Esophagus (tissue), 2 donors: Measurements from ENCODE around the gene BTBD19. TPM values are rescaled to one million over a fixed set of nuclear protein-coding genes. Genes with fewer than 3 reads are reported as not detected.
"Not testable (repeated sequence)": the region's sequence is repeated elsewhere in the genome, so short reads cannot be mapped to it uniquely, and the experiment has no call there.

Experiments used
- H3K27ac ChIP-seq, 2 donors: one replicate each; pipeline ENCODE4 v1.5.1; 2013; ENCODE audit warnings: low read depth in 2 of 2, mild to moderate bottlenecking in 2 of 2, inconsistent platforms in 1 of 2, low read length in 1 of 2, moderate library complexity in 1 of 2
- H3K27me3 ChIP-seq, 2 donors: one replicate each; pipeline ENCODE4 v1.6.1; 2013; ENCODE audit warnings: low read length in 2 of 2, control low read depth in 1 of 2, mild to moderate bottlenecking in 1 of 2; ENCODE audit not compliant: insufficient read depth in 2 of 2, control insufficient read depth in 1 of 2
- H3K36me3 ChIP-seq, 2 donors: one replicate each; pipeline ENCODE4 v1.6.1; 2013; ENCODE audit warnings: low read length in 1 of 2; ENCODE audit not compliant: control insufficient read depth in 2 of 2, insufficient read depth in 2 of 2
- H3K4me1 ChIP-seq, 2 donors: one replicate each; pipeline ENCODE4 v1.6.1; 2013; ENCODE audit warnings: low read length in 1 of 2; ENCODE audit not compliant: control insufficient read depth in 2 of 2, insufficient read depth in 2 of 2
- H3K4me3 ChIP-seq, 2 donors: one replicate each; pipeline ENCODE4 v1.5.1; 2013; ENCODE audit warnings: low read length in 2 of 2, mild to moderate bottlenecking in 2 of 2, low read depth in 1 of 2, moderate library complexity in 1 of 2
- H3K9me3 ChIP-seq, 2 donors: one replicate each; pipeline ENCODE4 v1.6.1; 2013; ENCODE audit warnings: mild to moderate bottlenecking in 2 of 2, low read depth in 1 of 2, low read length in 1 of 2, moderate library complexity in 1 of 2; ENCODE audit not compliant: control insufficient read depth in 2 of 2, insufficient read depth in 1 of 2
- WGBS, 2 donors: extraction: QIAGEN DNeasy Blood & Tissue Kit; methylation state at CpG; one replicate each; pipeline ENCODE4 v1.1.7; 2013; 5-methylcytosine and 5-hydroxymethylcytosine counted together
- polyA plus RNA-seq, 2 donors: library from polyadenylated mRNA; stranded (reverse); fragments of 200-250 nt; gene quantifications; one replicate each; pipeline ENCODE4 v1.2.3, GENCODE V29; 2013
- donor health status: healthy with polysubstance abuse.
- donor health status: Bipolar disorder and iron deficiency.

The BTBD19 gene
- polyA plus RNA-seq, 2 donors, result 1.3 to 8.0 TPM

- WGBS, 2 donors, result 83 to 84% methylated on average over 9 of the region's 9 CpGs
- no peak overlapping the region for H3K4me3 ChIP-seq
- H3K4me1 ChIP-seq, result peaks cover 0 to 7% of the 10 kb centered on the region in 2 donors
- no peaks in the 10 kb centered on the region for H3K36me3 ChIP-seq
- H3K9me3 ChIP-seq, result no peaks in the 10 kb centered on the region
- H3K27me3 ChIP-seq, result no peaks in the 10 kb centered on the region
- H3K27ac ChIP-seq, result peak overlapping the region; percentile 57 to 69
Observed at GRCh38 chr1:44786841-44787426, 21.4 kb upstream of the BTBD19 start.

GRCh38 chr1:44787506-44787905, 20.8 kb upstream of the BTBD19 start:
- Histone ChIP-seq H3K4me3 (no peak overlapping the region), H3K9me3 (no peaks in the 10 kb centered on the region), H3K27ac (no peak overlapping the region), H3K27me3 (no peaks in the 10 kb centered on the region), H3K4me1 (peaks cover 0 to 7% of the 10 kb centered on the region in 2 donors), H3K36me3 (no peaks in the 10 kb centered on the region)
- WGBS, 2 donors, result 95 to 99% methylated on average over 10 of the region's 10 CpGs

GRCh38 chr1:44788120-44788860, 20.0 kb upstream of the BTBD19 start, which contains the start of gene BEST4:
Gene BEST4 (minus strand): TSS chr1:44788170. CDS start chr1:44787705, 465 bp downstream.
- H3K4me3 ChIP-seq, result no peak within 1 kb of the TSS
- peaks cover 0 to 7% of the 10 kb centered on the region in 2 donors for H3K4me1 ChIP-seq
- WGBS, 2 donors, result 77 to 83% methylated on average over 9 of the region's 9 CpGs
- H3K27ac ChIP-seq, result no peak within 1 kb of the TSS
- no peaks in the 10 kb centered on the region for H3K36me3 ChIP-seq
- no peaks in the 10 kb centered on the region for H3K9me3 ChIP-seq
- no peaks in the 10 kb centered on the region for H3K27me3 ChIP-seq

GRCh38 chr1:44790968-44791801, 17.1 kb upstream of the BTBD19 start:
- H3K27ac ChIP-seq, result no peak overlapping the region
- WGBS, 2 donors, result 61 to 71% methylated on average over 7 of the region's 7 CpGs

GRCh38 chr1:44792736-44793502, 15.4 kb upstream of the BTBD19 start:
- WGBS, 2 donors, result 82 to 85% methylated on average over 9 of the region's 9 CpGs
- no peaks in the 10 kb centered on the region for H3K27me3 ChIP-seq
- no peaks in the 10 kb centered on the region for H3K9me3 ChIP-seq
- no peaks in the 10 kb centered on the region for H3K36me3 ChIP-seq
- H3K4me1 ChIP-seq, result no peaks in the 10 kb centered on the region
- peak overlapping the region in 1 of 2 donors; percentile 17 for H3K27ac ChIP-seq
- H3K4me3 ChIP-seq, result no peak overlapping the region

More at GRCh38 chr1:44790968-44791801, 17.1 kb upstream of the BTBD19 start:
- Histone ChIP-seq H3K4me1 (peaks cover 0 to 4% of the 10 kb centered on the region in 2 donors), H3K27me3 (no peaks in the 10 kb centered on the region), H3K4me3 (no peak overlapping the region), H3K9me3 (no peaks in the 10 kb centered on the region), H3K36me3 (no peaks in the 10 kb centered on the region)

- H3K36me3 ChIP-seq, result peaks cover 0 to 11% of the 10 kb centered on the region in 2 donors
- not testable (repeated sequence) for H3K4me3 ChIP-seq, H3K27me3 ChIP-seq, H3K4me1 ChIP-seq, H3K9me3 ChIP-seq, H3K27ac ChIP-seq
- WGBS, 2 donors, result 65 to 78% methylated on average over 8 of the region's 8 CpGs
Observed at GRCh38 chr1:44797886-44798285, 10.4 kb upstream of the BTBD19 start.

GRCh38 chr1:44798481-44799365, 9.6 kb upstream of the BTBD19 start:
- peaks cover 0 to 6% of the 10 kb centered on the region in 2 donors for H3K4me1 ChIP-seq
- H3K9me3 ChIP-seq, result no peaks in the 10 kb centered on the region

GRCh38 chr1:44799770-44800584, 8.3 kb upstream of the BTBD19 start, which contains the start of gene PLK3:
Gene PLK3 (plus strand): TSS chr1:44800377. CDS start chr1:44800464, 87 bp downstream.
- 0% methylated on average over 68 to 79 of the region's 79 CpGs for WGBS, 2 donors
- peak within 1 kb of the TSS; percentile 77 to 91 for H3K4me3 ChIP-seq
- no peaks in the 10 kb centered on the region for H3K9me3 ChIP-seq
- no peaks in the 10 kb centered on the region for H3K27me3 ChIP-seq
- H3K27ac ChIP-seq, result peak within 1 kb of the TSS; percentile 89 to 92
- peaks cover 12 to 28% of the 10 kb centered on the region in 2 donors for H3K36me3 ChIP-seq
- peaks cover 0 to 10% of the 10 kb centered on the region in 2 donors for H3K4me1 ChIP-seq

More at GRCh38 chr1:44798481-44799365, 9.6 kb upstream of the BTBD19 start:
- Histone ChIP-seq H3K4me3 (no peak overlapping the region), H3K27me3 (no peaks in the 10 kb centered on the region), H3K36me3 (peaks cover 6 to 19% of the 10 kb centered on the region in 2 donors), H3K27ac (peak overlapping the region in 1 of 2 donors; percentile 21)
- 86 to 88% methylated on average over 10 of the region's 10 CpGs for WGBS, 2 donors
